ENCODE measurements around the gene HECW1.

Gene HECW1

DNA sequence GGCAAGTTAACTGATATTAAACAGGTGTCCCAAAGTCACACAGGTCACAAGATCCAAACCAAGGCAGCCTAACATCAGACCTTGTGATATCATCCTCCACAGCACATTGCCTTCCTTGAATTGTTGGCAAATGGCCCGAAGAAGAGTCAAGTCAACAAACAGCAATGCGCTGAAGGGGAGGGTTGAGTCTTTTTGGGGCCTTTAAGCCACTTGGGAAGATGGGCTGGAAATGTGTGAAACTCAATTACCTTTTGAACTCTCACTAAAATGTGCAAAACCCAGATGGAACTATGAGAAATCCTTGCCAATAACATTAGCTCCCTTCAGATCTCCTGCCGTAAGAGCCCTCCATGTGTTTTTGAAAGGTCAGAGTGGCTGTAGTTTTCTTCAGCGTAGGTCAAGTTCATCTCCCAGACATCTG, 422.6 kb downstream of the HECW1 start:
- no peaks in the 10 kb centered on the region for H3K9me3 Mint-ChIP-seq
- no peaks in the 10 kb centered on the region for H3K4me1 Mint-ChIP-seq
- H3K27me3 Mint-ChIP-seq, result no peaks in the 10 kb centered on the region
- H3K27ac Mint-ChIP-seq, result no peak overlapping the region
- H3K4me3 Mint-ChIP-seq, result no peak overlapping the region
- no peaks in the 10 kb centered on the region for H3K36me3 Mint-ChIP-seq
- ATAC-seq, result no peak

DNA sequence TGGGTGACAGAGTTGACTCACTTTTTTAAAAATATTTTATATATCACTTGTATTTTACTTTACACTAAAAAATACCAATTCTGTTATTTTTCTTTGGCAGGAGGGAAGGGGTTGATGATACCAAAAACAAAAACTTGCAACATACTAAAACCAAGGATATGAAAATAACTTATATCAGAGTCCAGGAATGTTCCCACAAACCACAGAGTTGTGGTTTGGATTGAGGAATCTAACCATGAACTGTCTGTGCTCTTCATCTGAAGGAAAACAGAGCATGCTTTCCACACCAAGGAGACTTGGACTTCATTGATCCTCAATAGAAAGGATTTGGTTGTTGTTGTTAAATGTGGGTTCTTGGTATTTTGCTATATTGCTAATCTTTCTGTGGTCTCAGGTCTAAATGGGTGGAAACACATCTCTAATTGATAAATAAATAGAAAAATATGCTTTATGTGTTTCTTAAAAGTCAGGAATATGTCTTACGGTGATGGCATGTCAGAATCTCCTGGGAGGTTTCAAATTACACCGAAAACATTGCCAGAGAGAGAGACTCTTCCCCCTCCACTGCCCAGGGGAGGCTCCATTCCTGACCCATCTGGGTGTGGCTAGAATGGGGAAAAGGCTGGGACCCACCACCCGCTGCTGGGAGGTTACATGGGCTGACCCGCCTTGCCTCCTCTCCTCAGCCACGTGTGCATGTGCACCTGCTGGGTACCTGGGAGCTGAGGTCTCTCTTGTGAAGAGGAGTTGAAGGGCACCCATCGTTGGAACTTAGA, 423.6 kb downstream of the HECW1 start:
- no peaks in the 10 kb centered on the region for H3K4me1 Mint-ChIP-seq
- H3K27me3 Mint-ChIP-seq, result no peaks in the 10 kb centered on the region
- ATAC-seq, result no peak
- no peaks in the 10 kb centered on the region for H3K36me3 Mint-ChIP-seq
- no peak overlapping the region for H3K4me3 Mint-ChIP-seq
- no peaks in the 10 kb centered on the region for H3K9me3 Mint-ChIP-seq
- H3K27ac Mint-ChIP-seq, result no peak overlapping the region

DNA sequence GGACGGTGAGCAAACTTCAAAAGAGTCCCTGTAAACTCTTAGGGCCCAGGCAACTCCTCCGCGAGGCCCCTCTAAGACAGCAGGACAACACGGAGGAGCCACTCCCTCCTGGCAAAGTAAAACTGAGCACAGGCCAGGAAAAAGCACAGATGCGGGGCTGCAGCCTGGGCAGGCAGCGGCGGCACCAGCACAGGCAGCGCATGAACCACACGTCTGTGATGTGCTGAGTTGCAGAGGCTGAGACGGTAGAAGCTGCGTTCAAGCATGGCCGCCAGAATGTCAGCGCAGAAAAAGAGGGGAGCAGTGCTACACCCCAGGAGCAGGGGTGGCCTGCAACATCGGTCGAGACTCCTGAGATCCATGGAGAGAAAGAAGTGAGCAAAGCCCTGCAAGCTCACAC, 424.3 kb downstream of the HECW1 start:
- ATAC-seq, result no peak

DNA sequence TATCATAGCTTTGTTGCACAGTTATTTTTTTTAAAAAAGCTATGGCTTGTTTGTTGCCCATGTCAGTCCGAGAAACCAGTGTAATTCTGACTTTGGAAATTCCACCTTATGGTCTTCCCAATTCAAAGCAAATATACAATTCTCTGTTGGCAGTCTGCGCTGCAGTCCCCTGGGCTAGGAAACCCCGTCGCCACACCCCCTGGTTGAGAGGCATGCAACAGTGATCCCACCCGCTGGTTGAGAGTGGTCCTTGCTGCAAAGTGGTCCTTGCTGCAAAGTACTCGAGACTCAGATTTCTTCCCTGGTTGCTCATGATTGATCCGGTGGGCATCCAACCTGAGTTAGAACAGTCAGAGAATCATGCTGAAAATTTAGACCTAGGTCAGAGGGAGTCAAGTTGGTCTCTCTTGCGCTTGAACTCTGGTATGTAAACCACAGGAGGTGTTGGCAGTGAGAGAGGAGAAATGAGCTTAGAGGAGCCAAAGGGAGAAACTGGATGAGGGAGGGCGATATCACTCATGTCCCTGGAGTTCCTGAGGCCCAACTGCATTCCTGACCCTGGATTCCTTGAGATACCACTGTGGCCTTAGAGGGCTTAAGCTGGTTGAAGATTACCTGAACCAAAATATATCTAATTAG, 425.4 kb downstream of the HECW1 start:
- Mint-ChIP-seq H3K4me1 (no peaks in the 10 kb centered on the region), H3K27me3 (no peaks in the 10 kb centered on the region), H3K4me3 (no peak overlapping the region), H3K36me3 (no peaks in the 10 kb centered on the region), H3K9me3 (no peaks in the 10 kb centered on the region), H3K27ac (no peak overlapping the region)
- ATAC-seq, result no peak

More for the DNA sequence above, 424.3 kb downstream of the HECW1 start:
- Mint-ChIP-seq H3K9me3 (no peaks in the 10 kb centered on the region), H3K4me1 (no peaks in the 10 kb centered on the region), H3K36me3 (no peaks in the 10 kb centered on the region), H3K4me3 (no peak overlapping the region), H3K27me3 (no peaks in the 10 kb centered on the region), H3K27ac (no peak overlapping the region)

DNA sequence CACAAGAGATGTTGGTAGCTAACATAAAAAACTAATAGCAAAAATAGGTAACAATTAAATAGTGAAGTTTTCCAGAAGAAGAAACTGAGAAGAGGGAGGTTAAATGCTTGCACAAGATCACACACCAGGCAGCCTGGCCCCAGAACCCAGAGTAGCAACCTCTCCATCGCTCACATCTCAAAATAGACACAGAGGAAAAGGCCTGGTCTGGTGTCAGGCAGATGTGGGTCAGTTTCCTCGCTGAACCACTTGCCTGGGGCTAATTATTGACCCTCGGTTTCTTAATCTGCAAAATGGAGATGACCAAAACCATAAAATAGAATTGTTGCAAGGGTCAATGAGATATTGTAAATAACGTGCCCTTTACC, 425.9 kb downstream of the HECW1 start:
- Mint-ChIP-seq H3K27ac (no peak overlapping the region), H3K27me3 (no peaks in the 10 kb centered on the region), H3K4me1 (no peaks in the 10 kb centered on the region), H3K9me3 (no peaks in the 10 kb centered on the region), H3K4me3 (no peak overlapping the region), H3K36me3 (no peaks in the 10 kb centered on the region)
- ATAC-seq, result no peak

DNA sequence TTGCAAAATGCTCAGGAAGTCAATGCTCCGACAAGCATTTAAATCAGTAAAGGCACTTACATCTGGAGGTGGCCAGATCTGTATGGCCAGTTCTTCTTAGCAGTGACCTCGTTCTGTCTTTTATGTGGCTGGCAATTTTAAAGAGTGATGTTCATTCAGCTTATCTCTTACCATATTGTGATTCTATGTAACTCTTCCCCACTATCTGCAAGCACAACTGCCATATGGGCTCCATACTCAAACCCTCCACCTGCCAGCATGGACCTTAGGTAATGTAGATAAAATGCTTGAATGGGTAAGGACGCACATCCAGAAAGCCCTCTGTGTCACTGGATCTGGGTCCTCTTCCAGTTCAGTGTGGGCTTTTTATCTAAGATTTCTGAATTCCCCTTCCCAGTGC, 428.0 kb downstream of the HECW1 start:
- ATAC-seq, result no peak
- Mint-ChIP-seq H3K27ac (no peak overlapping the region), H3K4me3 (no peak overlapping the region), H3K27me3 (peaks cover 15% of the 10 kb centered on the region), H3K36me3 (no peaks in the 10 kb centered on the region), H3K4me1 (no peaks in the 10 kb centered on the region), H3K9me3 (no peaks in the 10 kb centered on the region)

DNA sequence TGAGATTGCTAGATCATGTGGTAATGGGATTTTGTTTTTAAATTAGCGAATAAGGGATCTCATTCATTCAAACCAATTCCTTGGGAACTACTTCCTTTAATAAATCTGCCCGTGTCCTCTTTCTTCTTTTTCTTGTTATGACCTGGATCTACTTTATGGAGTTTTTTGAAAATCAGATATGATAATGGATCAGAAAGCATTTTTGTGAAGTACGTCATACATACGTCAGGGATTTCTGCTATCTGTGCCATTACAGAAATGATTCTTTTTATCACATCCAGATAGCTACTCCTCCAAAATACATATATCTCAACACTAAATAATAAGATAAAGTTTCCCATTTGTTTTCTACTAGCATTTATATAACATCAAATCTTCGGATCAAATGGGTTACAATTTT, 430.3 kb downstream of the HECW1 start:
- Mint-ChIP-seq H3K4me3 (no peak overlapping the region), H3K27me3 (peaks cover 33% of the 10 kb centered on the region), H3K36me3 (no peaks in the 10 kb centered on the region), H3K9me3 (peaks cover 3% of the 10 kb centered on the region), H3K27ac (no peak overlapping the region), H3K4me1 (no peaks in the 10 kb centered on the region)
- ATAC-seq, result no peak

DNA sequence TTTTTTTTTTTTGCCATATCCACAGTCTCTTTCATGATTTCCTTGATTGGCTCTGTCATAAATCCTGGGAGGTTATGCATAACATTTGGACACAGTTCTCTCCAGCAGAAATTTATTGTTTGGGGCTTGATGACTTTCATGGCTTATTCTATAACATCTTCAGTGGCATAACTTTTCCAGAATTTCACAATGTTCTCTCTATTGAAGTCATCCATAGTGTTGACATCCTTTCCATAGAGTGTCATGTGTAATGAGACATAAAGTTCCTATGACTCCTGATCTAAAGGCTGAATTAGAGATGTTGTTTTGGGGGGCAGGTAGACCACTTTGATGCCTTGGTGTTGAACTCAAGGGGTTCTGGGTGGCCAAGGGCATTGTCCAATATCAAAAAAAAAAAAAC, 433.8 kb downstream of the HECW1 start:
- no peak overlapping the region for H3K27ac Mint-ChIP-seq
- peaks cover 3% of the 10 kb centered on the region for H3K9me3 Mint-ChIP-seq
- H3K36me3 Mint-ChIP-seq, result no peaks in the 10 kb centered on the region
- peaks cover 48% of the 10 kb centered on the region for H3K27me3 Mint-ChIP-seq
- ATAC-seq, result no peak
- no peak overlapping the region for H3K4me3 Mint-ChIP-seq
- H3K4me1 Mint-ChIP-seq, result no peaks in the 10 kb centered on the region

DNA sequence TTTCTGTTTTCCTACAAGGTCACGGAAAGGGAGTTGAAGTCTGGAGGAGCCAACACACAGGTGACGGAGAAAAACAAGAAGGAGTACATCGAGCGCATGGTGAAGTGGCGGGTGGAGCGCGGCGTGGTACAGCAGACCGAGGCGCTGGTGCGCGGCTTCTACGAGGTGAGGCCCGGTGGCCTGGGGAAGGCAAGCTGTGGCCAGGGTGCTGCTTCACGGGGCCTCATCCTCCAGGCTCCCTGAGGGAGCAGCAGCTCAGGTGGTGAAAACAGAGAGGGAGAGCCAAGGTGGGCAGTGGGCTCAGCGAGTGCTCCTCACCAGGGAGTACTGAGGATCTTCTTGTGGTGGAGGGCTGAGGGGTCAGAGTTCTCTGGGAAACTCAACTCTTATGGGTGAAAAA, 438.0 kb downstream of the HECW1 start:
- no peak for ATAC-seq
- no peaks in the 10 kb centered on the region for H3K4me1 Mint-ChIP-seq
- H3K36me3 Mint-ChIP-seq, result no peaks in the 10 kb centered on the region
- H3K27ac Mint-ChIP-seq, result no peak overlapping the region
- H3K4me3 Mint-ChIP-seq, result no peak overlapping the region
- peaks cover 51% of the 10 kb centered on the region for H3K27me3 Mint-ChIP-seq
- H3K9me3 Mint-ChIP-seq, result peaks cover 3% of the 10 kb centered on the region

DNA sequence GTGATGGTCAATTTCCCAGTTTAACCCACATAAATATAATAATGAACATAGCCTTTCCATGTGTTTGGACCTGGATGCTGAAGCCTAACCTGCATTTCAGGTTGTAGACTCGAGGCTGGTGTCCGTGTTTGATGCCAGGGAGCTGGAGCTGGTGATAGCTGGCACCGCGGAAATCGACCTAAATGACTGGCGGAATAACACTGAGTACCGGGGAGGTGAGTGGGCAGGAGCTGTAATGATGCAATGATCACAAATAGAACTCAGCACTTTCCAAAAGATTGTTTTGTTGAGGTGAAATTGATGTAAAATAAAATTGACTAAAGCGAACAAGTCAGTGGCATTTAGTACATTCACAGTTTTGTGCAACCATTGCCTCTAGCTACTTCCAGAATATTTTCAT, 439.7 kb downstream of the HECW1 start:
- H3K27me3 Mint-ChIP-seq, result peaks cover 47% of the 10 kb centered on the region
- no peak for ATAC-seq
- no peaks in the 10 kb centered on the region for H3K36me3 Mint-ChIP-seq
- H3K9me3 Mint-ChIP-seq, result no peaks in the 10 kb centered on the region
- H3K4me3 Mint-ChIP-seq, result no peak overlapping the region
- no peaks in the 10 kb centered on the region for H3K4me1 Mint-ChIP-seq
- no peak overlapping the region for H3K27ac Mint-ChIP-seq

DNA sequence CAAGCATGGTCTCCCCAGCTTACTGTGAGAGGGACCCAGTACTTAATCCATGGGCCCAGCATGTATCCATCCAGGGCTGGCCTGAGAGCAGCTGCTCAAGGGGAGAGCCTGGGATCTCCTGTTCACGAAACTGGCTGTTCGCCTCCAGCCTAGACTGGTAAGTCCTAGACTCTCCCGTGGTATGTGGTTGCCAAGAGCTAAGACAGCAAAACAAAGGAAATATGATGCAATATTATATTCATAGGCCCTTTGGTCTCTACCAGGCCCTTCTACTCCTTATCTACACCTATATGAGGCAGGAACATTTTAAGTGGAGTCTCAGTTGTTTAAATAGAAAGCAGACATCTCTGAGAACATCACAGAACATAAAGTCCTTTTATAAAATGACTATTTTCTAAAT, 441.6 kb downstream of the HECW1 start:
- H3K27me3 Mint-ChIP-seq, result peaks cover 44% of the 10 kb centered on the region
- H3K9me3 Mint-ChIP-seq, result no peaks in the 10 kb centered on the region
- no peak for ATAC-seq
- no peaks in the 10 kb centered on the region for H3K4me1 Mint-ChIP-seq
- no peaks in the 10 kb centered on the region for H3K36me3 Mint-ChIP-seq
- H3K27ac Mint-ChIP-seq, result no peak overlapping the region
- no peak overlapping the region for H3K4me3 Mint-ChIP-seq

DNA sequence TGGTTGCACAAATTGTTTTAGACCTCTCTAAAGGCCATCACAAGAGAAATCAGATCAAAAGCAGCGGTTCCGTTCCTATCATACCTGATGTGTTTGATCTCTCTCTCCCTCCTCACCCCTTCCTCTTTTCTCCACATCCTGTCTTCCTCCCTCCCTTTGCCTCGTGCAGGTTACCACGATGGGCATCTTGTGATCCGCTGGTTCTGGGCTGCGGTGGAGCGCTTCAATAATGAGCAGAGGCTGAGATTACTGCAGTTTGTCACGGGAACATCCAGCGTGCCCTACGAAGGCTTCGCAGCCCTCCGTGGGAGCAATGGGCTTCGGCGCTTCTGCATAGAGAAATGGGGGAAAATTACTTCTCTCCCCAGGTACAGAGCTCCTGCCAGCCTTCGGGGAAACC, 442.0 kb downstream of the HECW1 start:
- H3K9me3 Mint-ChIP-seq, result no peaks in the 10 kb centered on the region
- H3K27ac Mint-ChIP-seq, result no peak overlapping the region
- H3K4me3 Mint-ChIP-seq, result no peak overlapping the region
- peaks cover 44% of the 10 kb centered on the region for H3K27me3 Mint-ChIP-seq
- no peaks in the 10 kb centered on the region for H3K4me1 Mint-ChIP-seq
- no peaks in the 10 kb centered on the region for H3K36me3 Mint-ChIP-seq
- no peak for ATAC-seq

DNA sequence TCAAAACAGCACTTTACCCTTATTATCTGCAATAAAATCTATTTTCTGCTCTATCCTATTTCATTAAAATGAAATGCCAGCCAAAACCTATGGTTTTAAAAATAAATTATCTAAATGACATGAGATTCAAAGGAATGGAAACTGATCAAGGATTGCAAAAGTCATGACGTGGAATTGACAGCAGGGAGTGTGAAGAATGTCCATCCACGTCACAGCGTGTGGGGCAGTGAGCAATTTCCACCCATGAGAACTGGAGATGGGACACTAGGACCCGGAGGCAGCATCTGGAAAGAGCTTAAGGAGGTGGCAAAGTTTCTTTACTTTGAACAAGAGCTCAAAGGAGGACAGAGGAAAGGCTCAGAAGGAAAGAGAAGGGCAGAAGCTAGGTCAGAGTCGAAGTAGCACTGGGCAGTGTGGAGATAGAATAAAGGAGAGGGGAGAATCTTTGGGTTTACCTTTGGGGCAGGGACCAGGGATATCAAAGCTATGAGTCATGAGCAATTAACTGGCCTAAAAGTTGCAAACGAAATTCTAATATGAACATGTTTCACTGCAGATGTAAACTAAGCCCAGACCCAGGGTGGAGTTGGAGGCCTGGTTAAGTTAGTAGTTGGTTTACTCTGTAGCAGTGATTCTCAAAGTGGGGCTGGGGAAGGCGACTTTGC, 445.5 kb downstream of the HECW1 start:
- Mint-ChIP-seq H3K4me1 (no peaks in the 10 kb centered on the region), H3K27ac (no peak overlapping the region), H3K4me3 (no peak overlapping the region), H3K9me3 (no peaks in the 10 kb centered on the region), H3K36me3 (no peaks in the 10 kb centered on the region), H3K27me3 (peaks cover 39% of the 10 kb centered on the region)
- no peak for ATAC-seq

DNA sequence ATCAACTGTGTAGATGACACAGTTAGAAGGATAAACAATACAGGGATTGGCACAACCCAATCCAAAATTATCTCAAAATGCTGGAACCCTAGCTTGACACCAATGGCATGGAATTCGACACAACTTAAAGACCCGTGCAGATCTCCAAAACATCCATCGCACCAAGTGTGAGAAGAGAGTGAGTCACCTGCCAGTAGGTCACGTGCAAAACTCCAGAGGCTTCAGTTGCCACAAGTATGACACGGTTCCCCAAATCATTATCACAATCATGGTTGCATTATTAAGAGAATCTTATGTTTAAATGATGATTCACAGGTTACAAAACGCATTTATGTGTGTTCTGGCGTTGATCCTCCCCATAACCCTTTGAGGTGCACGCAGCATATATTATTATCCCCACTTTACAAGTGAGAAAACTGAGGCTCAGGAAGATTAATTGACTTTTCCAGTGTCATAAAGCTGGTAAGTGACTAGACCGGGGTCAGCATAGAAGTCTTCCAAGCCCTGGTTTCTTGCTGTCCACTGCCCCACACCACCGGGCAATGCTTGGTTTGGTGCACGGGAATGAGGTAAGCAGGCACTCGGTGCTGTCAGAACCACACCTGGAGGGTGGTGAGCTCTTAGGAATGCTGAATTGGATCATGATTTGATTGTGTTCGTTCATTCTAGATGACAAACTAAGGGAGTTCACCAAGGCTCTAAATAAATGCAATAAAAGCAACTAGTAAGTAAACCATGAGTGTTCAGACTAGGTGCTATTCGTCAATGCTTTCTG, 446.9 kb downstream of the HECW1 start:
- no peaks in the 10 kb centered on the region for H3K4me1 Mint-ChIP-seq
- H3K27ac Mint-ChIP-seq, result no peak overlapping the region
- ATAC-seq, result no peak
- H3K4me3 Mint-ChIP-seq, result no peak overlapping the region
- no peaks in the 10 kb centered on the region for H3K36me3 Mint-ChIP-seq
- peaks cover 31% of the 10 kb centered on the region for H3K27me3 Mint-ChIP-seq
- H3K9me3 Mint-ChIP-seq, result no peaks in the 10 kb centered on the region

DNA sequence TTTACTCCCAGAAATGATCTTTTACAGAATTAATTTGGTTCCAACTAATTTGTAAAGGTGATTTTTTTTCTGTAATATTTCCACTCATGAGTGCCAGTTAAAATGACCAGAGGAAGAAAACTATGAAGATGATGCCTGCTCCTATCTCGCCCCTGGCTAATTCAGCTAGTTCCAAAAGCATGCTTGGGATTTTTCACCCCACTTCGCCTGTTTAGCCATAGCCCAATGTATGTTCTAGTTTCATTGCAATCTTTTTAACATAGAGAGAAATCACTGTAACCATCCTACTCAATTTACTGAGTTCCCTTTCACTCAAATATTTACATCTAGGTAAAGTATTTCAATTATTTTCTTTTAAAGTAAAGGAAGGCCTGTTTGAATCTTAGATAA, 447.5 kb downstream of the HECW1 start:
- no peak overlapping the region for H3K4me3 Mint-ChIP-seq
- peaks cover 29% of the 10 kb centered on the region for H3K27me3 Mint-ChIP-seq
- H3K27ac Mint-ChIP-seq, result no peak overlapping the region
- no peaks in the 10 kb centered on the region for H3K36me3 Mint-ChIP-seq
- no peaks in the 10 kb centered on the region for H3K9me3 Mint-ChIP-seq
- no peak for ATAC-seq
- no peaks in the 10 kb centered on the region for H3K4me1 Mint-ChIP-seq
